ENCODE results near the gene DNAJC30.

GRCh38 chr7:73671322-73671661 is 12.0 kb downstream of the DNAJC30 start:
- TF ChIP-seq CTCF (conservative IDR thresholded peaks at IDR 0.05 in 1 of 2, IDR thresholded peaks at IDR 0.05 in 1 of 2; ENCODE audit: low read depth in 1 of 2, low read length in 2 of 2) = no peak
- no peak for TF ChIP-seq EZH2 (IDR thresholded peaks at IDR 0.05; ENCODE audit: low read length, missing control alignments)
